MG63 (cell line): Measurements from ENCODE around the gene RYR1. TPM values are rescaled to one million over a fixed set of nuclear protein-coding genes. Genes with fewer than 3 reads are reported as not detected.
A peak's percentile ranks its signal among the peaks of the same experiment; 100 is the strongest.
"Not testable (repeated sequence)": the region's sequence is repeated elsewhere in the genome, so short reads cannot be mapped to it uniquely, and the experiment has no call there.

ENCODE experiments used
- DNase-seq: peaks from one replicate; pipeline ENCODE4 v3.0.0-alpha.2; 2020
- H3K27me3 ChIP-seq: fragments of 250-450 bp; sonication (Bioruptor Pico); 2 replicates; pipeline ENCODE4 v1.5.1; 2020; ENCODE audit warnings: mild to moderate bottlenecking, moderate library complexity
- H3K36me3 ChIP-seq: fragments of 250-450 bp; sonication (Bioruptor Pico); 2 replicates; pipeline ENCODE4 v1.5.1; 2020; ENCODE audit warnings: mild to moderate bottlenecking, moderate library complexity
- H3K4me3 ChIP-seq: fragments of 250-450 bp; sonication (Bioruptor Pico); 2 replicates; pipeline ENCODE4 v1.5.1; 2020; ENCODE audit warnings: mild to moderate bottlenecking, moderate library complexity
- H3K9me3 ChIP-seq: fragments of 250-450 bp; sonication (Bioruptor Pico); 2 replicates; pipeline ENCODE4 v1.5.1; 2020; ENCODE audit warnings: mild to moderate bottlenecking, moderate library complexity
- total RNA-seq: library from RNA; depleted of rRNA; stranded (reverse); fragments of >200 nt; shearing (Covaris generic); gene quantifications from 2 replicates; pipeline ENCODE4 v1.2.3, GENCODE V29; 2014; ENCODE audit warnings: low replicate concordance

RYR1 gene
- total RNA-seq, 1 experiment from 2014 or later, result not detected

- Histone ChIP-seq H3K36me3 (no peaks in the 10 kb centered on the region), H3K27me3 (peaks cover 39% of the 10 kb centered on the region), H3K9me3 (peaks cover 14% of the 10 kb centered on the region), H3K4me3 (no peak overlapping the region)
- no peak for DNase-seq
Observed at GRCh38 chr19:38488776-38489481, 55.4 kb downstream of the RYR1 start.

- no peak for DNase-seq
- H3K27me3 ChIP-seq, result peaks cover 28% of the 10 kb centered on the region
- no peaks in the 10 kb centered on the region for H3K36me3 ChIP-seq
- H3K4me3 ChIP-seq, result no peak overlapping the region
- peaks cover 14% of the 10 kb centered on the region for H3K9me3 ChIP-seq
Observed at GRCh38 chr19:38490861-38491260, 57.4 kb downstream of the RYR1 start.

GRCh38 chr19:38492181-38492813 lies 58.8 kb downstream of the RYR1 start:
- H3K9me3 ChIP-seq, result peaks cover 14% of the 10 kb centered on the region
- no peak for DNase-seq

GRCh38 chr19:38494379-38494778 lies 60.9 kb downstream of the RYR1 start:
- peaks cover 17% of the 10 kb centered on the region; the same call in 1 of the 2 replicates for H3K27me3 ChIP-seq
- H3K4me3 ChIP-seq, result no peak overlapping the region
- no peaks in the 10 kb centered on the region for H3K36me3 ChIP-seq
- no peak for DNase-seq
- H3K9me3 ChIP-seq, result peaks cover 14% of the 10 kb centered on the region

More at GRCh38 chr19:38492181-38492813, 58.8 kb downstream of the RYR1 start:
- Histone ChIP-seq H3K36me3 (no peaks in the 10 kb centered on the region), H3K4me3 (no peak overlapping the region), H3K27me3 (peaks cover 24% of the 10 kb centered on the region)

GRCh38 chr19:38495375-38495774 lies 61.9 kb downstream of the RYR1 start:
- H3K27me3 ChIP-seq, result peaks cover 14% of the 10 kb centered on the region; the same call in 1 of the 2 replicates

GRCh38 chr19:38496116-38496515 lies 62.6 kb downstream of the RYR1 start:
- Histone ChIP-seq H3K9me3 (peaks cover 2% of the 10 kb centered on the region; the same call in 1 of the 2 replicates), H3K27me3 (peaks cover 12% of the 10 kb centered on the region; the same call in 1 of the 2 replicates), H3K4me3 (no peak overlapping the region), H3K36me3 (no peaks in the 10 kb centered on the region)
- no peak for DNase-seq

More at GRCh38 chr19:38495375-38495774, 61.9 kb downstream of the RYR1 start:
- not testable (repeated sequence) for H3K4me3 ChIP-seq, DNase-seq, H3K9me3 ChIP-seq, H3K36me3 ChIP-seq

GRCh38 chr19:38496603-38497487 lies 63.4 kb downstream of the RYR1 start:
- H3K4me3 ChIP-seq, result peak overlapping the region; percentile 28
- H3K27me3 ChIP-seq, result peaks cover 17% of the 10 kb centered on the region; the same call in 1 of the 2 replicates
- DNase-seq, result peak; percentile 63
- no peaks in the 10 kb centered on the region for H3K36me3 ChIP-seq
- no peaks in the 10 kb centered on the region for H3K9me3 ChIP-seq

- Histone ChIP-seq H3K27me3 (peaks cover 12% of the 10 kb centered on the region; the same call in 1 of the 2 replicates), H3K4me3 (no peak overlapping the region), H3K9me3 (no peaks in the 10 kb centered on the region), H3K36me3 (no peaks in the 10 kb centered on the region)
- DNase-seq, result no peak
Observed at GRCh38 chr19:38497907-38498306, 64.4 kb downstream of the RYR1 start.

- Histone ChIP-seq H3K4me3 (no peak overlapping the region), H3K36me3 (no peaks in the 10 kb centered on the region), H3K9me3 (no peaks in the 10 kb centered on the region), H3K27me3 (peaks cover 8% of the 10 kb centered on the region)
- DNase-seq, result no peak
Observed at GRCh38 chr19:38499532-38499931, 66.0 kb downstream of the RYR1 start.

GRCh38 chr19:38500450-38500849 lies 67.0 kb downstream of the RYR1 start:
- H3K27me3 ChIP-seq, result peaks cover 8% of the 10 kb centered on the region
- H3K9me3 ChIP-seq, result no peaks in the 10 kb centered on the region
- H3K4me3 ChIP-seq, result no peak overlapping the region
- H3K36me3 ChIP-seq, result no peaks in the 10 kb centered on the region
- DNase-seq, result no peak

GRCh38 chr19:38502410-38503076 lies 69.1 kb downstream of the RYR1 start:
- no peak for DNase-seq
- Histone ChIP-seq H3K9me3 (no peaks in the 10 kb centered on the region), H3K4me3 (no peak overlapping the region), H3K36me3 (no peaks in the 10 kb centered on the region), H3K27me3 (peaks cover 8% of the 10 kb centered on the region)

GRCh38 chr19:38503077-38503410 lies 69.6 kb downstream of the RYR1 start:
- no peak overlapping the region for H3K4me3 ChIP-seq
- DNase-seq, result no peak
- peaks cover 8% of the 10 kb centered on the region for H3K27me3 ChIP-seq
- no peaks in the 10 kb centered on the region for H3K36me3 ChIP-seq
- no peaks in the 10 kb centered on the region for H3K9me3 ChIP-seq

- no peak for DNase-seq
- Histone ChIP-seq H3K9me3 (no peaks in the 10 kb centered on the region), H3K36me3 (no peaks in the 10 kb centered on the region), H3K4me3 (no peak overlapping the region), H3K27me3 (peaks cover 16% of the 10 kb centered on the region)
Observed at GRCh38 chr19:38505958-38506357, 72.5 kb downstream of the RYR1 start.

GRCh38 chr19:38506375-38506722 lies 72.9 kb downstream of the RYR1 start:
- no peaks in the 10 kb centered on the region for H3K36me3 ChIP-seq
- no peaks in the 10 kb centered on the region for H3K9me3 ChIP-seq
- H3K27me3 ChIP-seq, result peaks cover 15% of the 10 kb centered on the region
- DNase-seq, result no peak
- H3K4me3 ChIP-seq, result peak overlapping the region; percentile 25

- no peaks in the 10 kb centered on the region for H3K9me3 ChIP-seq
- no peaks in the 10 kb centered on the region for H3K36me3 ChIP-seq
- peak overlapping the region; percentile 25 for H3K4me3 ChIP-seq
- peaks cover 11% of the 10 kb centered on the region for H3K27me3 ChIP-seq
- DNase-seq, result peak; percentile 94
Observed at GRCh38 chr19:38506723-38507550, 73.4 kb downstream of the RYR1 start.
